Astrocyte of the spinal cord (primary cell): Measurements from ENCODE around the gene SLC39A8.

Experiments
- DNase-seq: peaks from one replicate; pipeline ENCODE4 v3.0.0; 2011; ENCODE audit warnings: low read depth, low spot score
- H3K4me3 ChIP-seq: 2 replicates; pipeline ENCODE4 v1.5.1; 2011; ENCODE audit warnings: low read depth, mild to moderate bottlenecking, low read length, moderate library complexity
- in situ Hi-C: cut with HindIII; loops from 2 replicates; pipeline ENCODE4 v1.10.0; 2017; ENCODE audit warnings: low sequenced_read_pairs
- TF ChIP-seq, protein P1 (sequence below): IDR thresholded peaks from 2 replicates; pipeline ENCODE4 v1.5.1; 2012; ENCODE audit warnings: low read depth, mild to moderate bottlenecking, low read length, inconsistent platforms

Gene SLC39A8

DNA sequence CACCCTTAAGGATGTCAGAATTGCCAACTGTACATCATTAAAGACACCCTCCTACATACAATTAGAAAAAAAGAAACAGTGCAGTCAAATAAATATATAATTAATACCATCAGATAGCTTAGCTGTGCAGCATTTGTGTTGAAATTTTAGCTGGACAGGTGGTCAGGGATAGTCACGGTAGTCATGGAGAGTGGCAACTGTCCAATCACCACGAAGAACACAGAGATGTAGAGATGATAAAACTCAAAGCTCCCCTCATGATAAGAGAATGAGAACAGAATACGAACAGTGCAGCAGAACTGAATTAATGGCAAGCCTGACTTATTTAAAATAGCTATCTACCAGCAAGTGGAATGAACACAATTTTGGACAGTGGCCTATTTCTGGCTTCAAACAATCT, 27.2 kb downstream of the SLC39A8 start:
- TF ChIP-seq, protein P1, sequence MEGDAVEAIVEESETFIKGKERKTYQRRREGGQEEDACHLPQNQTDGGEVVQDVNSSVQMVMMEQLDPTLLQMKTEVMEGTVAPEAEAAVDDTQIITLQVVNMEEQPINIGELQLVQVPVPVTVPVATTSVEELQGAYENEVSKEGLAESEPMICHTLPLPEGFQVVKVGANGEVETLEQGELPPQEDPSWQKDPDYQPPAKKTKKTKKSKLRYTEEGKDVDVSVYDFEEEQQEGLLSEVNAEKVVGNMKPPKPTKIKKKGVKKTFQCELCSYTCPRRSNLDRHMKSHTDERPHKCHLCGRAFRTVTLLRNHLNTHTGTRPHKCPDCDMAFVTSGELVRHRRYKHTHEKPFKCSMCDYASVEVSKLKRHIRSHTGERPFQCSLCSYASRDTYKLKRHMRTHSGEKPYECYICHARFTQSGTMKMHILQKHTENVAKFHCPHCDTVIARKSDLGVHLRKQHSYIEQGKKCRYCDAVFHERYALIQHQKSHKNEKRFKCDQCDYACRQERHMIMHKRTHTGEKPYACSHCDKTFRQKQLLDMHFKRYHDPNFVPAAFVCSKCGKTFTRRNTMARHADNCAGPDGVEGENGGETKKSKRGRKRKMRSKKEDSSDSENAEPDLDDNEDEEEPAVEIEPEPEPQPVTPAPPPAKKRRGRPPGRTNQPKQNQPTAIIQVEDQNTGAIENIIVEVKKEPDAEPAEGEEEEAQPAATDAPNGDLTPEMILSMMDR = no peak
- H3K4me3 ChIP-seq = no peak overlapping the region
- DNase-seq = no peak
- in situ Hi-C loops = no loop called here

DNA sequence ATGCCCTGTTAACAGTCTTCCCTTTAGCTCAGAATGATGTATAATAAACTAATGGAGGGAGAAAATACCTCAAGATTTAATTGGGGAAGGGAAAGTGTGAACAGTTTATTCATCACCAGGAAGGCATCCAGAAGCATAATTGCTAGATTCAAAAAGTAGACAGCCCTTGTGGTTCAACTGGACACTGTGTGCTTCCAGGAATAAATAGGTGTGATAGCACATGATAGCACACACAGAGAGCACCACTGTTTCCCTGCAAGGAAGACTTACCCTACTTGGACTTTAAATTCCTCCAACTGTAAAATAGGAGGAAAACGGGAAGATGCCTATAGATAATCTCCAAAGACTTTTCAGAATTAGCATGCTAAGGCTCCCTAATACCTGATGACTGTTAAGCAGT, 27.8 kb downstream of the SLC39A8 start:
- no peak overlapping the region for H3K4me3 ChIP-seq
- in situ Hi-C loops = no loop called here
- DNase-seq = no peak
- TF ChIP-seq, protein P1 = no peak

DNA sequence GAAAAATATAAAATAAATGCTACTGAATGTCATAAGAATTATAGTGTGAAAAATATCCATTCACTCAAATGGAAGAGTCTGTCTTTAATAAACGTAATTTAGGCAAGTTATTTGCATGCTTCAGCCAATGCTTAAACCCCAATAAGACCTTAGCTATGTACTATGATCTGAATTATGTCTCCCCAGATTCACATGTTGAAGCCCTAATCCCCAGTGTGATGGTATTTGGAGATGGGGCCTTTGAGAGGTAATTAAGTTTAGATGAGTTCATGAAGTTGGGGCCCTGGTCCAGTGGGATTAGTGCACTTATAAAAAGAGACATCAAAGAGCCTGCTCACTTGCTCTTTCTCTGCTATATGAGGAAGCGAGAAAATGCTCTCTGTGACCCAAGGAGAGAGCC, 28.7 kb downstream of the SLC39A8 start:
- in situ Hi-C loops = no loop called here
- TF ChIP-seq, protein P1 = no peak
- no peak overlapping the region for H3K4me3 ChIP-seq
- no peak for DNase-seq

DNA sequence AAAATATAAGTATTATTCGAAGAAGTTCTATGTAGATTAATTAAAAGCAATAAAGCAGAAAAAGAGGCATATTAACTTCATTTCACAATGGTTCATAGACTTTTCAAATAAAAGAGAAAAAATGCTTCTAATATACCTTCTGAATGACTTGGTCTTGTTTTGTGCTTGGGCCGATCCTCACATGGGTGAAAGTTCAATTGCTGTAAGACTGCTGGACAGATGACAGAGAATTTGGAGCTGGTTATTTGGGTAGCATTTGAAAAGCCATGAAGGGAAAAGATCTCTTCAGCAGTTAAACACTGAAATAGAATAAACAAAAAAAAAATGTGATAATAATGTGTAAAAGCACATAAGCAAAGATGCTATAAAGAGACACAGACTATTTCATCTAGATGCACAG, 29.8 kb downstream of the SLC39A8 start:
- no peak for DNase-seq
- in situ Hi-C loops = no loop called here
- TF ChIP-seq, protein P1 = no peak
- H3K4me3 ChIP-seq = no peak overlapping the region

DNA sequence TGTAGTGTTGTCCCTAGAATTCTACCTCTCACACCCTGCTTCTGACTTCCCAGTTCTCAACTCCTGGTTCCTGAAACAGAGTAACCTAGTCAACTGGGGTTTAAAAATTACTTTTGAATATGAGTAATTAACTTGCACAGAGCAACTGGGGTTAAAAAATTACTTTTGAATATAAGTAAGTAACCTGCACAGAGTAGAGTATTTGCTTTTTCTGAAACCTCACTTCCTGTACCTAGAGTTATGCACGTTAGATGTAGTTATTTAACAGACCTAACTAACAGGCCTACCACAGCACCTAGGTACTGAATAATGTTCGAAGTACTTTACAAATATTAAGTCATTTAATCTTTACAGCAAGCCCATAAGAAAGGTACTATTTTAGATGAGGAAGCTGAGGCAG, 32.9 kb downstream of the SLC39A8 start:
- DNase-seq = no peak
- in situ Hi-C loops = no loop called here
- TF ChIP-seq, protein P1 = no peak
- no peak overlapping the region for H3K4me3 ChIP-seq

DNA sequence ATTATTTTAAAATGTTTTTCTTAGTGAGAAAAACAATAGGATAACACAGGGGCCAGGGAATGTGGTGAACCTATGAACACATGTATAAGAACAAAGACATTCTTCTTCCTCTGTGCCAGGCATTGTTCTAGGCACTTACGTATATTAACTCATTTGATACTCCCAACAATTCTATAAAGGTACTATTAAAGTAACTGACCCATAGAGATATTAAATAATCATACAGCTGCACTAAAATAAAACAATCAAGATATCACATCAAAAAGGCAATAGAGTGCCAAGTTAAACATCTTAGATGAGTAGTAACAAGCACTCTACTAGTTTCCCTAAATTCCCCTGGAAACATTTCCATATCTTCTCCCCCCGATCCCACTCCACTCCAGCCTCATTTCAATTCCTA, 33.4 kb downstream of the SLC39A8 start:
- TF ChIP-seq, protein P1 = no peak
- in situ Hi-C loops = no loop called here

DNA sequence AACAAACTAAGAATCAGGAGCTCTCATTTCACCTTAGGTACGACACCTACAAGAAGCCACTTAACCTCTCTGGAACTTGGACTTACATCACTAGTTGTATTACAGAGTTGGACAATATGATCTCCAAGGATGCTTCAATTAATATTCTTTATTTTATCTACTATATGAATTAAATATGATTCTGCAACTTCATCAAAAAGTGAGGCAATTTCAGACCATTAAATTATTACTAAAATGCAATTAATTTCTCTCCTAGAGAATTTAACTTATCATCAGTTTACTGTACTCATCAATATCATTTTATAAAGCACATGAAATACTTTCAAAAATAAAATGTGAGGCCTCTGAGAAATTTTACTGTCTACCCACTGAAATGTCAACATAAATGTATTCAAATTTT, 33.9 kb downstream of the SLC39A8 start:
- DNase-seq = no peak
- no peak overlapping the region for H3K4me3 ChIP-seq
- in situ Hi-C loops = no loop called here
- TF ChIP-seq, protein P1 = no peak

More for the DNA sequence above, 33.4 kb downstream of the SLC39A8 start:
- no peak for DNase-seq
- H3K4me3 ChIP-seq = no peak overlapping the region
